NK-92 treated with Interleukin-12 subunit alpha and Interleukin-12 subunit beta, amount 100 ng/mL, for 24 hours (cell line): ENCODE results near the gene CELF2.
"Not testable (repeated sequence)": the region's sequence is repeated elsewhere in the genome, so short reads cannot be mapped to it uniquely, and the experiment has no call there.

ENCODE experiments used
- DNase-seq: peaks from one replicate; lab custom pipeline; 2025; lab: John Stamatoyannopoulos, UW

The CELF2 gene

DNA sequence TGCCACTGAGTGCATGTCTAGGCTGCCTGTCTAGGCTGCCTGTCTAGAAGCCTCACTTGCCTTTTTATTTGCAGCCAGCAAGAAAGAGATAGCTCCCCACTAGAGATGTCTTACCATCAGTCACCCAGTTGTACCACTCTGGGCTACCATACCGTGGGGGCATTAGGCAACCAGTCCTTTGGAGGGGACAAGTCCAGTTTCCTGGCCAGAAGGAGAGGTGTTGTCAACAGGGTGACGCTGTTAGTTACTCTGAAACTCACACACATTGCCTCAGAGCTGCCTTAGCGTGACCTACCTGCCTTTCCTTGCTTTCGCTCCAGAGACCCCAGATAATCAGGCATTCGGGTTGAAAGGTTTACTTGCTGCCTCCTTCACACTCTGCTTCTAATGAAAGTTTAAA lies 155.4 kb downstream of the CELF2 start:
- no peak for DNase-seq

DNA sequence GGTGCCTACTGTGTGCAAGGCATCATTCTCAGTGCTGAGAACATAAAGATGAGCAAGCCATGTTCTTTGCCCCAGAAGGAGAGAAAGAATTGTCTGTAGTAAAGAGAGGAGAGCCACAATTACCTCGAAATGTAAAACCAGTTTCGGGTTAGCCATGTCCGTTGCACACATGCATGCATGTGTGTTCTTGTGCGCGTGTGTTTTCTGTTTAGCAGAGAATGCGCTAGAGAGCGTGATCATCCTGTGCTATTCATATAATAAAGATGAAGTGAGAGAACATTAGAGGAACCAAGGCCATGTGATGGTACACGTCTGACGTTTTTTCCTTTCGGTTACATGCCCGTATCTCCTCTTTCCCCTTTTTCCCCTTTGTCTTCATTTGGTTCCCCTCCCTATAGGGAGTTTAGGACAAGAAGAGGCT lies 158.2 kb downstream of the CELF2 start:
- DNase-seq, result no peak

DNA sequence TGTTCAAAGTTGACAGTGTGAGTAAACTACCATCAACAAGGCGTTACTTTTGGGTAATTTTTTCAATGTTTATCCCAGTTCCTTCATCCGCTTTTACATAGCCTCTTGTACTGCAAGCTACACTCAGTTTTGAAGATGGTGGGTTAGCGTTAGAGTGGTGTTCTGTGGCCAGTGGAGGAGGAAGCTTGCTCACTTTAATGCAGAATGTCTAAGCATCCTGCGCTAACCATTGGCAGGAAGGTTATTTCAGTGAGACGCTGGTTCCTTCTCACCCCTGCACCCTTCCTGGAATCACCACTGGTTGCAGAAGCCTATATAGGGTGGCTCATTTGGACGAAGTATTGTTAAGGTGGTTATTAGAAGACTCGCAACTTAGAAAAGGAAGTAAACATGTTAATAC lies 159.1 kb downstream of the CELF2 start:
- DNase-seq, result peak; percentile 33

DNA sequence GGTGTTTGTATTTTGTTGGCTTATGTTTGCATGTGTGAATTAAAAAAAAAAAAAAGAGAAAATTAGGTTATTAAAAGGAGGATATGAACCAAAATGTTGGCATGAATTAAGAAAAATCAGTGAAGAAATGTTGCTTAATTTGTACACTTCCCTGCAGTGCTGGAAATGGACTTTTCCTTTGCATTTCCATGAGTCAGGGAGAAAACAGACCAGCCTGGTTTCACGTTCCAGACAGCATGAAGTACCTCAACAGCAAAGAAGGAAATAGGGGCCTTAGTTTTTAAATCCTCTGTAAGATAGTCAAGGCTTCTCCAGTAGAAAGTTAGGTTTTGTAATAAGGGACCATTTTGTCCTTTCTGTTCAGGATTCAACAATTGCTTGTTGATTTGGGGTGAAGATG lies 159.7 kb downstream of the CELF2 start:
- no peak for DNase-seq

DNA sequence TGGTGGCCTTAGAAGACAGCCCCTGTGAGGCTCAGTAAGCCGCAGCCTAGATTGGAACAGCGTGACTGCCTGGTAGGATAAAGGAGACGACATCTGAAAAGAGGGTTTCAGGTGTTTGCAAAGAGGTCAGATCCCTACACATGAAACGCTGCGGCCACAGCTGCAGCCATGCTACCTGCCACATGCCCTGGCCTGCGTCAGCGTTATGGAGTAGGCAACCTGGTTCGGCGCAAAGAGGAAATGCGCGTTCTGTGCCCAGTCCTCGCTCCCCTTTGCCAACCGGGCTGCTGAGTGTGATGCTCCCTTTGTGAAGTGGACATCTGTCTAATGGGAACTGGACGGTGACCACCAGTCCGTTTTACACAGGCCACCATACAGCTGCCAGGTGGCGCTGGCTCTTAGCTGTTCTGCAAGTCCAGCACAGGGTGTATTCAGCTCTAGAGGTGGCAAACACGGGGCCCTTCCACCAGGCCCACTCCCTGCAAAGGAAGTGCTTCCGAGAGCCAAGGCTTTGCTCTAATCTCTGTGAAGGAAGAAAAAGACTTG lies 160.3 kb downstream of the CELF2 start:
- peak; percentile 36 for DNase-seq

DNA sequence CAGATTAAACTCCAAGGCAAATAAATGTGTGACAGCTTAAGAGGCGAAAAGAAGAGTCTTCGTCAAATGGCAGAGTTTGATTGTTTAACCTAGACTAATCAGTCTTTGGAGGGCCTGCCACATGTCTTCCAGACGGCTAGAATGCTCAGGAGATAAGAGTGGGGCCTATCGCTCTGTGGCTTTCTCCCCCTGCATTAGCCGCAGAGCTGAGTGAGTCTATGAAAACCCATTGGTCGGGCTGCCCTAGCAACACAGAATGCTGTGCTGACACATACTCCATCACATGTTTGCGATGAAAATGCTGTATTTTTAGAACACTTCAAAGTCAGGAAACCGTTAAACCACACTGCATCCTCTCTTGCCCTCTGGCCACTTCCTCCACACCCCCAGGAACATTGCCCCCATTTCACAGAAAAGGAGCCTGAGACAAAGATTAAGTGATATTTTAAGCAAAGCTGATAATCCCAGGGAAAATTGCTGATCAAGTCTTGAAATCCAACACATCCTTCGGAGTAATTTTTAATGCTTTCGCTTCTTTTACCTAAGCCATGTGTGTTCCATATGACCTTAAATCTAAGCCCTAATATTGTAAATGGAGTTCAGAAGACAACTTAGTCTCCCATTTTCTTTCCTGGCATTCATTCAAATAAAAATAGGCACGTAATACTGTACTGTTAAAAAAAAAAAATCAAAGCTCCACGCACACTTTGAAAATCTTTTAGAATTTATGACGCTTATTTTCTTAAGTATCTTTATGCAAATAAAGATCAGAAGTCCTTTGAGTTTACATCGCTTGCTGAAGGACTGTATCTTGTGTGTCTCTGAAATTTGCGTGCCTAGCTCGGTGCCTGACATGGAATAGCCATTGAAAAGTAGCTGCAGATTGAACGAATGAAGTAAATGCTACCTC lies 161.2 kb downstream of the CELF2 start:
- peak; percentile 60 for DNase-seq

DNA sequence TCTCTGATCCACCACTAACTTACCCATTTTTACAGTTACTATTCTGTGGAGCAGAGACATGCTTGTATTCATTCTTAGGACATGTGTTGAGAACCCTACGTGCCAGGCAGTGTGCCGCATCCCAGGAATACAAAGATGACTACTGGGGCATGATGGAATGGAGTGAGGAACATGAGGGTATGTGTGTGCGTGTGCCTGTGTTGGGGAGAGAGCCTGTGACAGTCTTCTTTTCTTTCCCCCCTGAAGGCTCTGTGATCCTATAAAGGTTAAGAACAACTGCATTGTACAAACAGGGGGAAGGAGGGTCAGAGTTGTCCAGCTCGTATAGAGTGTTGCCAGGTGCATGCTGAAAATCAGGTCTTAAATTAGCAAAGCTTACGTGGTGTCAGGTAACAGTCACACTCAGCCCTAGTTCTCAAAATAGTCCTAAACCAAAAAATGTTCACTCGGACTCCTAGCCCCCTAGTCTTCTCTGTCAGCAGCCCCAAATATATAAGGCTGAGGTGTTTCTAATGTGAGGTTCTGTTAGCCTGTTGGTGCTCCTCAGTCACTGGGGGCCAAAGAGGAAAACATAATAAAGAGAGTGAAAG lies 161.9 kb downstream of the CELF2 start:
- no peak for DNase-seq

DNA sequence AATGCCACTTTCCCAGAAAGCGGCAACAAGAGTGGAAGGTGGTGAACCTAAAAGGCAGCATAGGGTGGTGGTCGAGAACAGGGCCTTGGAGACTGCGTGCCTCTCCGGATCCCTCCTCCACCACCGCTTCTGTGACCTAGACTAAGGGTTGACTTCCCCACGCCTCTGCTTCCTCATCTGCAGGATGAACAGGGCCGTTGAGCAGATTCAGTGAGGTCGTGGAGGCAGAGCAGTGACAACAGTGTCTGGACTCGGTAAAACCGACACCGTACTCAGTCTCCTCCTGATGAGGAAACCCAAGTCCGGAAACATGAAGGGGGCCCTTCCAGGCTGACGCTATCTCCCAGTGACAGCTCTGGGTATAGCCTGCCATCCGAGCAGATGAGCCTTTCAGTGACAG lies 162.6 kb downstream of the CELF2 start:
- DNase-seq, result peak; percentile 53

DNA sequence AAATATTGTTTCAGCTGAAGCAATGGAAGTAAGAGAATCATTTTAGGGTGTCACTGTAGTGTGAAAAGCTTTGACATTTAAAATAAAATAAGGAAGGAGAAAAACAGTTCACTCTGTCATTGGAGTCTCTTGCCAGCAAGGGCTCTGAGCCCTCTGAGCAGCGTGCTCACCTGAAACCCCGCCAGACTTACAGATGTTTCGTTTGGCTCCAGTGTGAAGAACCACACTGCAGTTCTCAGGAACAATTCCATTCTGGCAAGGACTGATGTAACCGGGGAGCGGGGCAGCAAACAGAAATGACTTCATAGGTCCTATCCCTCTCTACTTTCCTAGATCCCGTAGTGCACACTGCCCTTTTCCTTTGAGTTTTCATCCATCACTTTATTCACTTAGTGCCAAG lies 164.3 kb downstream of the CELF2 start:
- no peak for DNase-seq

DNA sequence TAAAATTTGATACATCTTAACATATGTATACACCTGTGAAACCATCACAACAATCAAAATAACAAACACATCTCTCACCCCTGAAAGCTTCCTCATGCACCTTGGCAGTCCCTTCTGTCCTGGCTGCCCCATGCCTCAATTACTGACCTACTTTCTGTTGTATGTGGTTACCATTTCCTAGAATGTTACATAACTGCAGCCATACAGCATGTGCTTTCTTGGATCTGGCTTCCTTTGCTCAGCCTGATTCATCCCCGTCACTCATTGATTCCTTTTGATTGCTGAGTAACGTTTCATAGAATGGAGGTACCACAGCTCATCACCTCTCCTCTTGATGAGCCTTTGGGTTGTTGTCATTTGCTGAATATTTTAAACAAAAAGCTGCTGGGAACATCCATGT lies 165.3 kb downstream of the CELF2 start:
- DNase-seq, result no peak

DNA sequence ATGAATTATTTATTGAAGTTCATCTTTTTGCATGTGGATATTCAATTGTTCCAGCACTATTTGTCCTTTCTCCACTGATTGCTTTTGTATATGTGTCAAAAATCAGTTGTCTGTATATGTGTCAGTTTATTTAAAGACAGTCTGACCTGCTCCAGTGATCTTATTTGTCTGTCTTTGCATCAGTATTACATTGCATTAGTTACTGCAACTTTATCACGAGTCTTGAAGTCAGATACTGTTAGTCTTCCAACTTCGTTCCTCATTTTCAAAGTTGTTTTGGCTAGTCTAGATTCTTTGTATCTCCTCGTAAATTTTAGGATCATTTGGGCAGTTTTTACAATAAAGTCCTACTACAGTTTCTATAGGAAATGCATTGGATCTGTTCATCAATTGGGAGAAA lies 166.4 kb downstream of the CELF2 start:
- no peak for DNase-seq

DNA sequence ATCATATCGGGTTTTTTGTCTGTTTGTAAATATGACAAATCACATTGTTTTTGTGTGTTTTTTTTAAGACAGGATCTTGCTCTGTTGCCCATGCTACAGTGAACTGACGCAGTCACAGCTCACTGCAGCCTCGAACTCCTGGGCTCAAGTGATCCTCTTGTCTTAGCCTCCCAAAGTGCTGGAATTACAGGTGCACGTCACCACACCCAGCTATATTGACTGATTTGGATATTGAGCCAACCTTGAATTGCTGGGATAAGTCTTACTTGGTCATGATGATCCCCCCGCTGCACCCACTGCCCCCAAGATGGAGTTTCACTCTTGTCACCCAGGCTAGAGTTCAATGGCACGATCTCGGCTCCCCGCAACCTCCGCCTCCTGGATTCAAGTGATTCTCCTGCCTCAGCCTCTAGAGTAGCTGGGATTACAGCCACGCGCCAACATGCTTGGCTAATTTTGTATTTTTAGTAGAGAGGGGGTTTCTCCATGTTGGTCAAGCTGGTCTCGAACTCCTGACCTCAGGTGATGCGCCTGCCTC lies 167.5 kb downstream of the CELF2 start:
- DNase-seq, result not testable (repeated sequence)

DNA sequence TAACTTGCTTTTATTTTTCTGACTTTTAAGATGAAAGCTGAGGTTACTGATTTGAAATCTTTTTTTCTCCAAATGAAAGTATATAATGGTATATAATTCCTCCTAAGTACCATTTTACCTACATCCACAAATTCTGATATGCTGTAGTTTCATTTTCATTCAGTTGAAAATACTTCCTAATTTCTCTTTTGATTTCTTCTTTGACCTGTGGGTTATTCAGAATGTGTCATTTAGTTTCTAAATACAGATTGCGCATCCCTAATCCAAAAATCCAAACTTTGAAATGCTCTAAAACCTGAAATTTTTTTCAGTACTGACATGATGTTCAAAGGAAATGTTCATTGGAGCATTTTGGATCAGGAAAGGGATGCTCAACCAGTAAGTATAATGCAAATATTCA lies 168.7 kb downstream of the CELF2 start:
- DNase-seq, result no peak

DNA sequence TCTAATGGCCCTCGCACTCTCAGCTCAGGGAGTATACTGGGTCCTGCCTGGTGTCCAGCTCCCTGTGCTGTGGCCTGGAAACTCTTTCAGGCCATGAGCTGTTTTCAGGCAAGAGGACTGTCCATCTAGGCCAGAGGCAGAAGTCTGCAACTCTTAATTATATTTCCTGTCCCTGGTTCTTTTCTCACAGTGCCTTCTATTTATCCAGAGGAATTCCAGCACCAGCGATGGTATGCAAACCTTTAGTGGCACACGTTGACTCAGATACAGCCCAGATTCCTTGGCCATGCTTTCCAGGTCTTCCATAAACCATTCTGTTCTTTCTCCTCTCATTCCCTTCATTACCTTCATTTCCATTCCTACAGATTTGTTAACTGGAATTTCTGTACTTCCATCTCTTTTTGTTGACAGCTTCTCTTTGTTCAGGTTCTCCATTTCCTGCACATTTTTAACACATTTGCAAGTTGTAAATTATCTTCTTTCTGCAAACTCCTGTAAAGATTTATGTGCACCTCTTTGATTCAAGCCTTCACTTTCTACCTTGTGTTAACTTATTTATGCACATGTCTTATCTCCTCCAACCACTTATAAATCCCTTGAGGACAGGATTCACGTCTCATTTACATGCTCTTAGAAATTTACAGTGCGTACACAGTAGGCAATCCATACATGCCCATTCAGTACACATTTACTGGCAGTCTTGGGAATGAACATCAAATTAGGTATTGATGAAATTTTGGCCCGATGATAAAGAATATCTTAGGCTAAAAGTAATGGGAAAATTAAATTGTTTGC lies 172.1 kb downstream of the CELF2 start:
- DNase-seq, result no peak

DNA sequence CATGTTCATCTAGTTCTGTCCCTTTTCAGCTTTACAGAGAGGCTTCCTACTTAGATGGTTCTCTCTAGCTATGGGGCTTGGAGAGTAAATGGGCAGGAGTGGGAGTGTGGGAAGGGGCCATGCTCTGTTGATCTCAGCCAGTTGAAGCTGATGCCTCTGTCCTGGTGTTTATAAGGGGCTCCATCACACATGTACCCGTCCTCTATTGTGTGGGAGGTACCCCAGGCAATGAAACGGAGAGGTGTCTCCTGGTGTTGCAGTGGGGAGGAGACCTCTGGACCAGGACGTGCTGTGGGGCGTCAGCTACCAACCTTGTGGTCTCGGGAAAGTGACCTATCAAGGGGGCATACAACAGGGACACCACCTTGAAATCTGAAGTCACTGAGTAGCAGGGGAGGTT lies 173.5 kb downstream of the CELF2 start:
- DNase-seq, result no peak

DNA sequence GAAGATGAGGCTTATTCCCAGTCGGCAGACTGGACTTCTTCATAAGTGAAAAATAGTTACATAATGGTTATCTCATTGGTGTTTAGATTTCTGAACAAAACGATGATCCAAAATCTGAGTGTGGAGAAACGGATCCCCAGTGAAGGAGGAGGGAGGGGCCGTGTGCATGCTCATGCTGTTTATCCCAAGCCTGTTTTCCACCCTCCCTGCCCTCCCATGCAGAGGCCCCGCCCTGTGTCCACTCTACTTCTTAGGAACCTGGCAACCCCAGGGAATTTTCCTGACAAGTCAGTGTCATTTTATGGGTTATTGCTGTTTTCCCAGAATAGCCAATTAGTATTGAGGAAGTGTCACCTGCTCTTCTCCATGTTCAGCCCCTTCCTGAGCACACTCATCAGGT lies 174.0 kb downstream of the CELF2 start:
- DNase-seq, result no peak

DNA sequence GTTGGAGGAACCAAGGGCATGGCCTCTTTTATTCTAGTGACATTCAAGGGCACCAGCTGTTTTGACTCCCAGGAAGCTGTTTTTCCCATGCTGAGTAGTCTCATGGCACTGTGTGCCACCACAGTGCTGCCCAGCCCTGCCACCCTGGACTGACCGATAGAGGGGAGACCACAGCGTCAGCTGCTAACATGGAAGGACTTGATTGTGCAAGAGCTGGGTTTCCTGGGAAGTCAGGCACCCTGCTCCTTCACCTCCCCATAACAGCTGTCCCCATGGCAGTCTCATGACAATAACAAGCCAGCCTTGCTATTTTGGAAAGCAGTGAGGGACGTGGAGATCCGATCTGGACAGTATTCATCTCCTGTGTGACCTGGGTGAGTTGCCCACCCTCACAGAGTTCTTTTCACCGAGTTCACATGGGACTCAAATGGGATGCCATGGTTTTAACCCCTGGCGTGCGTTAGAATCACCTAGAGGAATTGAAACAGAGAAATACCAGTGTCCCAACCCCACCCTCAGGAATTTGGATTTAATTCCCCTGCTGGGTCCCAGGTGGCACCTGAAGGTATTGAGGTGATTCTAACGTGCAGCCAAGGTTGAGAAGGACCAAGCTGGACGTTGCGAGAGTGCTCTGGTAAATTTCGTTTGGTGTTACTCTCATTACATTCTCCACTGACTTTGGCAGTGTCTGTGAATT lies 174.8 kb downstream of the CELF2 start:
- DNase-seq, result no peak

DNA sequence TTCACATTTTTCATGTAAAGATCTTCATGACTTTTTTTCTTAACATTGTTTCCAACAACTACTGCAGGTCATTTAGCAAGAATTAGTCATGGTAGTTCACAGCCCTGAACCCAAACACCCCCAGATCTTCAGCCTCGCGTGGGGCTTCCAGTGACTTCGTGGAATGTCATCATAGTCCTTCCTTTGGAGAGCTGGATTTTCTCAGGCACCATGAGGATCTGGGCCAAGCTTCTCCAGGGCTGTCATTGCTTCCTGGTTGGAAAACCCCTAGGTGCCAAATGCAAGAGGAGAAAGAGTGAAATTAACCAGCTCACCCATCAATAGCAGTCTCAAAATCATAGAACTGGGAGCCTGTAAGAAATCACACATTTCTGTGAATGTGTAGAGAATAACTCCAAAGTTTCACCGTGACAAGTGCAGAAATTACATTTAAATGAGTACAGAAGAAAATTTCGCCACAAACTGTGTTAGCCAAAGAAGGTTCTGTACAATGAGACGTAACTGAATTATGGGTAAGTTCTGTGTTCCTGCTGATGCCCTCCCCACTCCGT lies 175.4 kb downstream of the CELF2 start:
- DNase-seq, result no peak

DNA sequence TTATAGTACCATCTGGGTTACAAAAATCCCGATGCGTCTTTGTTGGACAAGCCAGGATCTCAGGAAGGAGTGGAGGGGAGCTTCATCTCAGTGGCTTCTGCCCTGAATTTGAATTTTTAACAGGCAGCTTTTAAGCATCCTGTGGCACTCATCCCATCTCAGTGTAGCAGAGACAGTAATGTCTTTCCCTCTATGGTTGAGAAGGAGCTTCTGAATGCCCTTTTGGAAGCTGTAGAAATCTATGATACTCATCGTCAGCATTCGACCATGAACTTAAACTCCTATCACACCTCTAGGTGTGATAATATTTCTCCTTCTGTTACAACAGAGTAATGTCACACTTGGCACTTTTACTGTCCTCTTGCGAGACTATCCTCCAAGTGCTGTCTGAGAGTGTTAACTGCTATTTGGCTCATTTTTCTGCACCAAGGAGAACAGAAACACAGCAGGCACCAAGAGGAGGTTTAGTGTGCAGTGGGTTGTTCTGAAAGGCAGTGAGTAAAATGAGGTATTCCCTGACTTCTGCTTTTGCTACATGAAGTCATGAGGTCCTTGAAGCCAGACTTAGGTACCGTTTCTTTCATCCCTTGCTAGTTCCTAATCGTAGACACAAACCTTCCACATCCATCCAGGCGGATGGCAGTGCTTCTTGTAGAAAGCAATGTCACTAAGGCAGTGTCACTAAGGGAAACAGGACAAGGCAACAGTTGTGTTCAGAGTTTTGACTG lies 177.4 kb downstream of the CELF2 start:
- DNase-seq, result no peak

DNA sequence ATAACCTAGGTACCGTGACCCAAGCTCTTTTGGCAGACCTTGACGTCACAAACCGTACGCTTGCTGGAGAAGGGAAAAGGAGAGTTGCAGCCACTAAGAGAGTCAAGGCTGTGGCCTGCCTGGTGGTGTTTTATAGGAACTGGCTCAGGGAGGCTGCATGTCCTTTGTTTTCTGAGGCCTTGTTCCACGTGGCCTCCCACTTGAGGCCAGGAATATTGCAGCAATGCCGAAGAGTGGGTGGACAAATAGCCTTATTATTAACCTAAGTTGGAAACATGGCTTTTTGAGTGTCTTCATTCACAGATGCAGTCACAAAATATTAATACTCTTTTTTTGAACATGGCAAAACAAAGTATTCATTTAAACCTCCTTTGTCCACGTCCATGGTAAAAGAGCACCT lies 178.0 kb downstream of the CELF2 start:
- DNase-seq, result no peak

DNA sequence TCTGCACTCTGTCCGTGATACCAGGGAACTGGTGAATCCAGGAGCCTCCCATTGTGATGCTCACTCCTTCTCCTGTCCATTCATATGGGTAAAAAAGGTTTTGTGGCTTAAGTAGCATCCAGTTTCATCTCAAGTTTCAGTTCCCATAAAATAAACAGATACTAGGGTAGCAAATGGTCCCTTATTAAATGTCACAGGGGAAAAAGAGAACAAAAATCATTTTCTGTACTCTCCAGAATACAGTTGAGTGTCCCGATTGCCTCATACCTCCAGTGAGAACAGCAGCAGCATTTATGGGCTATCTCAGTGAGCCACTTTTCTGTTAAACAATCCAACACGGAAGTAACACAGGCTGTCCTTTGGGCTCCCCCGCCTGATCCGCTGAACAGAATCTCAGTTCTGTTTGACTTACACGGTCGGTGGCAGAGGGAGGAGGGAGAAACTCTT lies 179.6 kb downstream of the CELF2 start:
- no peak for DNase-seq
